H1 (cell line): ENCODE results near the gene NUMB. TPM values are rescaled to one million over a fixed set of nuclear protein-coding genes. Genes with fewer than 3 reads are reported as not detected.

ENCODE experiments used
- CTCF ChIA-PET: fragments of 300-600 bp; sonication (Branson Sonifier 250); formaldehyde crosslinking; loops from one replicate; lab custom pipeline; 2021; ENCODE audit not compliant: partially characterized antibody; lab: Charles Lee
- POLR2A ChIA-PET: fragments of 300-600 bp; sonication (Branson Sonifier 250); formaldehyde crosslinking; loops from one replicate; lab custom pipeline; 2021; ENCODE audit warnings: inconsistent platforms; ENCODE audit not compliant: partially characterized antibody; lab: Charles Lee
- DNase-seq, 2 experiments: peaks; one replicate each; pipeline versions ENCODE4 v3.0.0 to v3.0.0-alpha.2; 2010 to 2022; ENCODE audit warnings: low spot score in 2 of 2, low read depth in 1 of 2, mixed read lengths in 1 of 2
- FAIRE-seq: peaks from 2 replicates; lab custom pipeline; 2011; peaks lifted over from hg19 to GRCh38; lab: Jason Lieb, UNC
- H2AFZ ChIP-seq: 2 replicates; pipeline ENCODE4 v1.8.1; 2012; ENCODE audit warnings: low read length, inconsistent platforms
- H2AK5ac ChIP-seq: 2 replicates; pipeline ENCODE4 v1.6.1; 2013; ENCODE audit warnings: low read depth, low read length
- H2BK120ac ChIP-seq: replicated peaks from 2 replicates; pipeline ENCODE3; 2013; ENCODE audit warnings: low read depth, low read length, inconsistent platforms
- H2BK12ac ChIP-seq: 2 replicates; pipeline ENCODE4 v1.6.1; 2013; ENCODE audit warnings: low read depth, low read length
- H2BK15ac ChIP-seq: 2 replicates; pipeline ENCODE4 v1.6.1; 2013; ENCODE audit warnings: low read length
- H2BK20ac ChIP-seq: 2 replicates; pipeline ENCODE4 v1.6.1; 2013; ENCODE audit warnings: low read length
- H2BK5ac ChIP-seq: 2 replicates; pipeline ENCODE4 v1.6.1; 2013; ENCODE audit warnings: low read depth, low read length
- H3K14ac ChIP-seq: 2 replicates; pipeline ENCODE4 v1.6.1; 2013; ENCODE audit warnings: inconsistent platforms; ENCODE audit not compliant: insufficient read length
- H3K18ac ChIP-seq: 2 replicates; pipeline ENCODE4 v1.6.1; 2013; ENCODE audit warnings: low read length; ENCODE audit errors: extremely low read depth
- H3K23ac ChIP-seq: 2 replicates; pipeline ENCODE4 v1.6.1; 2013; ENCODE audit warnings: inconsistent platforms; ENCODE audit not compliant: insufficient read length
- H3K23me2 ChIP-seq: 2 replicates; pipeline ENCODE4 v1.6.1; 2013; ENCODE audit warnings: low read depth, low read length
- H3K27ac ChIP-seq: 2 replicates; pipeline ENCODE4 v1.6.1; 2011; ENCODE audit warnings: low read depth, low read length, inconsistent platforms
- H3K27me3 ChIP-seq, 4 experiments: replicated peaks in 1 of 4; 1 replicate in 1 of 4; 2 replicates in 3 of 4; pipeline versions ENCODE4 v1.6.1 to v1.8.1; 2011 to 2013; ENCODE audit warnings: low read length in 3 of 4, mild to moderate bottlenecking in 3 of 4, inconsistent platforms in 2 of 4, mixed read lengths in 2 of 4, moderate library complexity in 1 of 4; ENCODE audit not compliant: control insufficient read depth in 3 of 4, insufficient read depth in 3 of 4; ENCODE audit errors: extremely low read depth in 1 of 4
- H3K36me3 ChIP-seq, 4 experiments: 2 replicates each; pipeline versions ENCODE4 v1.6.1 to v1.8.1; 2011 to 2013; ENCODE audit warnings: mild to moderate bottlenecking in 4 of 4, low read length in 3 of 4, moderate library complexity in 2 of 4, control low read depth in 1 of 4, inconsistent platforms in 1 of 4; ENCODE audit not compliant: insufficient read depth in 4 of 4, control insufficient read depth in 2 of 4
- H3K4ac ChIP-seq: replicated peaks from 2 replicates; pipeline ENCODE3; 2013; ENCODE audit warnings: low read length, low read depth, mixed read lengths, inconsistent platforms; ENCODE audit not compliant: insufficient read length
- H3K4me1 ChIP-seq, 4 experiments: replicated peaks in 1 of 4; 1 replicate in 1 of 4; 2 replicates in 3 of 4; pipeline versions ENCODE4 v1.6.1 to v1.8.1; 2011 to 2013; ENCODE audit warnings: low read length in 3 of 4, inconsistent platforms in 2 of 4, mixed read lengths in 1 of 4; ENCODE audit not compliant: insufficient read depth in 4 of 4, control insufficient read depth in 3 of 4
- H3K4me2 ChIP-seq, 2 experiments: 2 replicates each; pipeline versions ENCODE4 v1.6.1 to v1.8.1; 2011 to 2013; ENCODE audit warnings: low read depth in 2 of 2, low read length in 2 of 2, control low read depth in 1 of 2, inconsistent platforms in 1 of 2, mild to moderate bottlenecking in 1 of 2; ENCODE audit not compliant: insufficient read depth in 1 of 2
- H3K4me3 ChIP-seq, 4 experiments: fragments of 200-600, 300-600 bp in 1 of 4; sonication (generic), shearing (Covaris generic), sonication (Bioruptor Twin) in 1 of 4; 2 replicates each; pipeline versions ENCODE4 v1.5.1 to v1.8.1; 2011 to 2016; ENCODE audit warnings: low read length in 4 of 4, low read depth in 3 of 4, control low read depth in 2 of 4, inconsistent platforms in 2 of 4, mild to moderate bottlenecking in 2 of 4, mixed read lengths in 1 of 4, moderate library complexity in 1 of 4; ENCODE audit not compliant: insufficient read depth in 2 of 4; ENCODE audit errors: extremely low read depth in 1 of 4
- H3K56ac ChIP-seq: replicated peaks from 2 replicates; pipeline ENCODE3; 2013; ENCODE audit warnings: low read depth, mild to moderate bottlenecking, mixed read lengths, low read length, inconsistent platforms; ENCODE audit not compliant: insufficient read length
- H3K79me1 ChIP-seq: 2 replicates; pipeline ENCODE4 v1.6.1; 2013; ENCODE audit warnings: low read depth, low read length, control low read depth
- H3K79me2 ChIP-seq, 2 experiments: 2 replicates each; pipeline versions ENCODE4 v1.6.1 to v1.8.1; 2012 to 2013; ENCODE audit warnings: low read length in 2 of 2, mild to moderate bottlenecking in 2 of 2, inconsistent platforms in 1 of 2; ENCODE audit not compliant: insufficient read depth in 2 of 2, control insufficient read depth in 1 of 2
- H3K9ac ChIP-seq, 4 experiments: replicated peaks in 1 of 4; 1 replicate in 1 of 4; 2 replicates in 3 of 4; pipeline versions ENCODE4 v1.6.1 to v1.8.1; 2011 to 2013; ENCODE audit warnings: low read depth in 3 of 4, low read length in 3 of 4, control low read depth in 2 of 4, mild to moderate bottlenecking in 2 of 4, moderate library complexity in 2 of 4, inconsistent platforms in 1 of 4; ENCODE audit errors: extremely low read depth in 1 of 4
- H3K9me3 ChIP-seq, 2 experiments: 2 replicates each; pipeline versions ENCODE4 v1.6.1 to v1.8.1; 2012 to 2013; ENCODE audit warnings: mild to moderate bottlenecking in 2 of 2, moderate library complexity in 2 of 2, control low read depth in 1 of 2, inconsistent platforms in 1 of 2, low read depth in 1 of 2, low read length in 1 of 2, mixed read lengths in 1 of 2; ENCODE audit not compliant: insufficient read depth in 2 of 2
- H4K20me1 ChIP-seq, 2 experiments: replicated peaks in 1 of 2; 2 replicates each; pipeline versions ENCODE3 to v1.8.1; 2011 to 2013; ENCODE audit warnings: inconsistent platforms in 2 of 2, low read length in 2 of 2, mild to moderate bottlenecking in 1 of 2; ENCODE audit not compliant: insufficient read depth in 2 of 2, control insufficient read depth in 1 of 2
- H4K5ac ChIP-seq: 2 replicates; pipeline ENCODE4 v1.6.1; 2013; ENCODE audit warnings: low read length, low read depth, mixed read lengths, inconsistent platforms; ENCODE audit not compliant: insufficient read length
- H4K8ac ChIP-seq: 2 replicates; pipeline ENCODE4 v1.8.0; 2013; ENCODE audit warnings: mild to moderate bottlenecking, moderate library complexity, low read length, inconsistent platforms; ENCODE audit not compliant: insufficient read depth; ENCODE audit errors: extremely low read depth
- H4K91ac ChIP-seq: replicated peaks from 2 replicates; pipeline ENCODE3; 2013; ENCODE audit warnings: low read length, mixed read lengths, inconsistent platforms; ENCODE audit not compliant: insufficient read length
- CBX5 ChIP-seq: fragments of 300-800, 300-1000 bp; sonication (generic); IDR thresholded peaks from 2 replicates; pipeline ENCODE4 v1.7.1; 2016; ENCODE audit warnings: antibody characterized with exemption, low read length, low read depth
- RFX5 ChIP-seq: IDR thresholded peaks from 2 replicates; pipeline ENCODE4 v1.6.1; 2011; ENCODE audit warnings: low read depth, low read length, improper control_type of control experiment, borderline replicate concordance
- SUZ12 ChIP-seq: fragments of 200-600 bp; sonication (generic); IDR thresholded peaks from 2 replicates; pipeline ENCODE4 v1.6.1; 2012; ENCODE audit warnings: mild to moderate bottlenecking, inconsistent platforms, low read length, moderate library complexity, mixed read lengths
- WGBS, 2 experiments: shearing (Covaris generic) in 1 of 2; methylation state at CpG; one replicate each; pipeline versions ENCODE4 v1.1.6 to v1.1.7; 2013 to 2015; ENCODE audit warnings: low lambda C conversion rate in 2 of 2, mixed read lengths in 2 of 2, inconsistent platforms in 1 of 2, low coverage in 1 of 2, missing lambda C conversion rate in 1 of 2; ENCODE audit not compliant: insufficient replicate concordance in 2 of 2, insufficient coverage in 1 of 2, insufficient read length in 1 of 2; ENCODE audit errors: extremely low coverage in 1 of 2, missing lambda C conversion rate in 1 of 2; 5-methylcytosine and 5-hydroxymethylcytosine counted together
- polyA plus RNA-seq, 7 experiments: library from polyadenylated mRNA; depleted of rRNA in 3 of 7; stranded (reverse) in 5 of 7; unstranded in 2 of 7; fragments of >200 nt in 5 of 7; fragments of 200-250 nt in 2 of 7; gene quantifications; 1 replicate in 5 of 7; 2 replicates in 1 of 7; 4 replicates in 1 of 7; pipeline versions ENCODE4 v1.2.1 to v1.2.3, GENCODE V29; 2011 to 2013; ENCODE audit warnings: missing spikeins in 2 of 7, mixed read lengths in 2 of 7
- total RNA-seq: library from RNA; stranded (reverse); fragmentation: NEBNext Ultra II Directional; extraction: Animal tissue kit (Norgen Biotek cat#: 25700); gene quantifications from 2 replicates; pipeline ENCODE4 v1.2.1, GENCODE V29; 2021

The NUMB gene
- total and polyA plus RNA-seq, 2 of the 8 experiments (the other 6 are each of a cell fraction or from before 2014, with no cell fraction given) = 54.3 to 78.1 TPM

DNA sequence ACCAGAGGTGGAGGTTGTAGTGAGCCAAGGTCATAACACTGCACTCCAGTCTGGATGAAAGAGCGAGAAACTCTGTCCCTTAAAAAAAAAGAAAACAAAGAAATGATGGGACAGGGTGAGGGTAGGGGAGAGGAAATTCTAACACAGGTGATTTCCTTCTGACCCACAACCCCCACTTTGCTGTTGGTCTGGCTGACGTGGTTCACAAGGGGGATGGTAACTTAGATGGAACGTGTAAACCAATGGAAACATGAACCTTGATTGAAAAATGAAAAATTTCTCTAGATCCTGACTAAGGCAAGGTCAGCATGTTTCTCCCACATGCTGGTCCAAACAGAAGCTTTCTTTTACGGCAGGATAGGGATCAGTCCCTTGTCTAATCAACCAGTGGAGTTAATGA is 16.6 kb upstream of the NUMB start:
- ChIA-PET POLR2A (interaction anchor here (0.7 to 1.0 kb wide), 2 partner anchors 9 to 32 kb away, joined by 3 read pairs; no protein-coding TSS in a partner anchor), CTCF (interaction anchor here (0.6 to 1.3 kb wide), 4 partner anchors 8 to 309 kb away, joined by 3 to 4 read pairs (median 3); no protein-coding TSS in a partner anchor)
- no peak overlapping the region for H3K27ac ChIP-seq
- H4K5ac ChIP-seq = no peak overlapping the region
- H2BK20ac ChIP-seq = no peak overlapping the region
- H3K36me3 ChIP-seq = no peaks in the 10 kb centered on the region
- H2BK120ac ChIP-seq = no peak overlapping the region
- H3K27me3 ChIP-seq = no peaks in the 10 kb centered on the region
- DNase-seq = no peak
- no peak overlapping the region for H3K9ac ChIP-seq
- no peak overlapping the region for H2AFZ ChIP-seq
- FAIRE-seq = no peak
- H3K23ac ChIP-seq = no peak overlapping the region
- H3K14ac ChIP-seq = no peak overlapping the region
- no peak overlapping the region for H2BK15ac ChIP-seq
- H3K4me3 ChIP-seq = no peak overlapping the region
- H2BK5ac ChIP-seq = no peak overlapping the region
- 0 out of 2 replicates have a peak, but pooled peaks cover 2% of the 10 kb centered on the region for H3K23me2 ChIP-seq
- no peaks in the 10 kb centered on the region for H3K79me1 ChIP-seq
- no peak overlapping the region for H3K18ac ChIP-seq
- no peak for TF ChIP-seq SUZ12
- no peak for TF ChIP-seq RFX5
- no peak for TF ChIP-seq CBX5
- TF ChIP-seq, all 59 proteins: peak for 0
- no peak overlapping the region for H2BK12ac ChIP-seq
- H3K9me3 ChIP-seq = no peaks in the 10 kb centered on the region
- WGBS, 2 experiments = 83% methylated on average over 4 of the region's 4 CpGs; no CpG with 5 or more reads in 1 of the 2 experiments
- no peak overlapping the region for H4K91ac ChIP-seq
- H3K56ac ChIP-seq = no peak overlapping the region
- H3K4ac ChIP-seq = no peak overlapping the region
- H3K4me1 ChIP-seq = no peaks in the 10 kb centered on the region
- H3K79me2 ChIP-seq = no peaks in the 10 kb centered on the region
- no peak overlapping the region for H4K8ac ChIP-seq
- H3K4me2 ChIP-seq = no peak overlapping the region
- no peak overlapping the region for H2AK5ac ChIP-seq
- no peaks in the 10 kb centered on the region for H4K20me1 ChIP-seq
